ENCODE measurements around the gene PPP1R9A.

- TF ChIP-seq POLR2A (IDR thresholded peaks at IDR 0.05) (no peak), CTCF (IDR thresholded peaks at IDR 0.05) (no peak)
These were observed 73.2 kb downstream of the PPP1R9A start for GRCh38 chr7:94980418-94981142.
